Hematopoietic multipotent progenitor cell treated with erythropoietin and hydrocortisone succinate and interleukin-3 and kit ligand, for 6 days (in vitro differentiated cells): ENCODE results near the gene DLGAP1.

Experiments used
- DNase-seq: peaks from one replicate; pipeline ENCODE4 v3.0.0-alpha.2; 2015

DLGAP1 gene

GRCh38 chr18:3799515-3799914 is 655.6 kb downstream of the DLGAP1 start:
- no peak for DNase-seq

GRCh38 chr18:3798032-3798431 is 657.1 kb downstream of the DLGAP1 start:
- no peak for DNase-seq

GRCh38 chr18:3796434-3796833 is 658.7 kb downstream of the DLGAP1 start:
- no peak for DNase-seq

- DNase-seq = peak; percentile 68
These were observed 660.4 kb downstream of the DLGAP1 start for GRCh38 chr18:3794537-3795348.

GRCh38 chr18:3793545-3793944 is 661.6 kb downstream of the DLGAP1 start:
- DNase-seq = no peak

- no peak for DNase-seq
These were observed 662.0 kb downstream of the DLGAP1 start for GRCh38 chr18:3793111-3793510.

- no peak for DNase-seq
These were observed 662.4 kb downstream of the DLGAP1 start for GRCh38 chr18:3792711-3793110.

- no peak for DNase-seq
These were observed 663.9 kb downstream of the DLGAP1 start for GRCh38 chr18:3791238-3791637.

GRCh38 chr18:3790703-3791102 is 664.4 kb downstream of the DLGAP1 start:
- DNase-seq = peak; percentile 18

- DNase-seq = no peak
These were observed 665.6 kb downstream of the DLGAP1 start for GRCh38 chr18:3789525-3789924.

- DNase-seq = no peak
These were observed 670.2 kb downstream of the DLGAP1 start for GRCh38 chr18:3784949-3785348.

- DNase-seq = no peak
These were observed 672.2 kb downstream of the DLGAP1 start for GRCh38 chr18:3782901-3783300.

- DNase-seq = no peak
These were observed 677.4 kb downstream of the DLGAP1 start for GRCh38 chr18:3777719-3778118.

GRCh38 chr18:3777122-3777521 is 678.0 kb downstream of the DLGAP1 start:
- no peak for DNase-seq

- DNase-seq = no peak
These were observed 679.1 kb downstream of the DLGAP1 start for GRCh38 chr18:3775996-3776395.

- DNase-seq = peak; percentile 16
These were observed 681.8 kb downstream of the DLGAP1 start for GRCh38 chr18:3773303-3773702.

- DNase-seq = peak; percentile 88
These were observed 683.8 kb downstream of the DLGAP1 start for GRCh38 chr18:3771121-3771971.

GRCh38 chr18:3761266-3761665 is 693.8 kb downstream of the DLGAP1 start:
- DNase-seq = no peak

GRCh38 chr18:3760741-3761140 is 694.4 kb downstream of the DLGAP1 start:
- no peak for DNase-seq

- DNase-seq = no peak
These were observed 696.0 kb downstream of the DLGAP1 start for GRCh38 chr18:3759099-3759498.

GRCh38 chr18:3758531-3758930 is 696.6 kb downstream of the DLGAP1 start:
- DNase-seq = no peak

- DNase-seq = no peak
These were observed 697.7 kb downstream of the DLGAP1 start for GRCh38 chr18:3757361-3757760.

- no peak for DNase-seq
These were observed 702.0 kb downstream of the DLGAP1 start for GRCh38 chr18:3753106-3753505.

GRCh38 chr18:3748086-3748485 is 707.0 kb downstream of the DLGAP1 start:
- DNase-seq = no peak
